H1 (cell line): Measurements from ENCODE around the gene EGF. TPM values are rescaled to one million over a fixed set of nuclear protein-coding genes. Genes with fewer than 3 reads are reported as not detected.

Source experiments
- CTCF ChIA-PET: fragments of 300-600 bp; sonication (Branson Sonifier 250); formaldehyde crosslinking; loops from one replicate; lab custom pipeline; 2021; ENCODE audit not compliant: partially characterized antibody; lab: Charles Lee
- POLR2A ChIA-PET: fragments of 300-600 bp; sonication (Branson Sonifier 250); formaldehyde crosslinking; loops from one replicate; lab custom pipeline; 2021; ENCODE audit warnings: inconsistent platforms; ENCODE audit not compliant: partially characterized antibody; lab: Charles Lee
- DNase-seq, 2 experiments: peaks; one replicate each; pipeline versions ENCODE4 v3.0.0 to v3.0.0-alpha.2; 2010 to 2022; ENCODE audit warnings: low spot score in 2 of 2, low read depth in 1 of 2, mixed read lengths in 1 of 2
- FAIRE-seq: peaks from 2 replicates; lab custom pipeline; 2011; peaks lifted over from hg19 to GRCh38; lab: Jason Lieb, UNC
- H2AFZ ChIP-seq: 2 replicates; pipeline ENCODE4 v1.8.1; 2012; ENCODE audit warnings: low read length, inconsistent platforms
- H2AK5ac ChIP-seq: 2 replicates; pipeline ENCODE4 v1.6.1; 2013; ENCODE audit warnings: low read depth, low read length
- H2BK120ac ChIP-seq: replicated peaks from 2 replicates; pipeline ENCODE3; 2013; ENCODE audit warnings: low read depth, low read length, inconsistent platforms
- H2BK12ac ChIP-seq: 2 replicates; pipeline ENCODE4 v1.6.1; 2013; ENCODE audit warnings: low read depth, low read length
- H2BK15ac ChIP-seq: 2 replicates; pipeline ENCODE4 v1.6.1; 2013; ENCODE audit warnings: low read length
- H2BK20ac ChIP-seq: 2 replicates; pipeline ENCODE4 v1.6.1; 2013; ENCODE audit warnings: low read length
- H2BK5ac ChIP-seq: 2 replicates; pipeline ENCODE4 v1.6.1; 2013; ENCODE audit warnings: low read depth, low read length
- H3K14ac ChIP-seq: 2 replicates; pipeline ENCODE4 v1.6.1; 2013; ENCODE audit warnings: inconsistent platforms; ENCODE audit not compliant: insufficient read length
- H3K18ac ChIP-seq: 2 replicates; pipeline ENCODE4 v1.6.1; 2013; ENCODE audit warnings: low read length; ENCODE audit errors: extremely low read depth
- H3K23ac ChIP-seq: 2 replicates; pipeline ENCODE4 v1.6.1; 2013; ENCODE audit warnings: inconsistent platforms; ENCODE audit not compliant: insufficient read length
- H3K23me2 ChIP-seq: 2 replicates; pipeline ENCODE4 v1.6.1; 2013; ENCODE audit warnings: low read depth, low read length
- H3K27ac ChIP-seq: 2 replicates; pipeline ENCODE4 v1.6.1; 2011; ENCODE audit warnings: low read depth, low read length, inconsistent platforms
- H3K27me3 ChIP-seq, 4 experiments: replicated peaks in 1 of 4; 1 replicate in 1 of 4; 2 replicates in 3 of 4; pipeline versions ENCODE4 v1.6.1 to v1.8.1; 2011 to 2013; ENCODE audit warnings: low read length in 3 of 4, mild to moderate bottlenecking in 3 of 4, inconsistent platforms in 2 of 4, mixed read lengths in 2 of 4, moderate library complexity in 1 of 4; ENCODE audit not compliant: control insufficient read depth in 3 of 4, insufficient read depth in 3 of 4; ENCODE audit errors: extremely low read depth in 1 of 4
- H3K36me3 ChIP-seq, 4 experiments: 2 replicates each; pipeline versions ENCODE4 v1.6.1 to v1.8.1; 2011 to 2013; ENCODE audit warnings: mild to moderate bottlenecking in 4 of 4, low read length in 3 of 4, moderate library complexity in 2 of 4, control low read depth in 1 of 4, inconsistent platforms in 1 of 4; ENCODE audit not compliant: insufficient read depth in 4 of 4, control insufficient read depth in 2 of 4
- H3K4ac ChIP-seq: replicated peaks from 2 replicates; pipeline ENCODE3; 2013; ENCODE audit warnings: low read length, low read depth, mixed read lengths, inconsistent platforms; ENCODE audit not compliant: insufficient read length
- H3K4me1 ChIP-seq, 4 experiments: replicated peaks in 1 of 4; 1 replicate in 1 of 4; 2 replicates in 3 of 4; pipeline versions ENCODE4 v1.6.1 to v1.8.1; 2011 to 2013; ENCODE audit warnings: low read length in 3 of 4, inconsistent platforms in 2 of 4, mixed read lengths in 1 of 4; ENCODE audit not compliant: insufficient read depth in 4 of 4, control insufficient read depth in 3 of 4
- H3K4me2 ChIP-seq, 2 experiments: 2 replicates each; pipeline versions ENCODE4 v1.6.1 to v1.8.1; 2011 to 2013; ENCODE audit warnings: low read depth in 2 of 2, low read length in 2 of 2, control low read depth in 1 of 2, inconsistent platforms in 1 of 2, mild to moderate bottlenecking in 1 of 2; ENCODE audit not compliant: insufficient read depth in 1 of 2
- H3K4me3 ChIP-seq, 4 experiments: fragments of 200-600, 300-600 bp in 1 of 4; sonication (generic), shearing (Covaris generic), sonication (Bioruptor Twin) in 1 of 4; 2 replicates each; pipeline versions ENCODE4 v1.5.1 to v1.8.1; 2011 to 2016; ENCODE audit warnings: low read length in 4 of 4, low read depth in 3 of 4, control low read depth in 2 of 4, inconsistent platforms in 2 of 4, mild to moderate bottlenecking in 2 of 4, mixed read lengths in 1 of 4, moderate library complexity in 1 of 4; ENCODE audit not compliant: insufficient read depth in 2 of 4; ENCODE audit errors: extremely low read depth in 1 of 4
- H3K56ac ChIP-seq: replicated peaks from 2 replicates; pipeline ENCODE3; 2013; ENCODE audit warnings: low read depth, mild to moderate bottlenecking, mixed read lengths, low read length, inconsistent platforms; ENCODE audit not compliant: insufficient read length
- H3K79me1 ChIP-seq: 2 replicates; pipeline ENCODE4 v1.6.1; 2013; ENCODE audit warnings: low read depth, low read length, control low read depth
- H3K79me2 ChIP-seq, 2 experiments: 2 replicates each; pipeline versions ENCODE4 v1.6.1 to v1.8.1; 2012 to 2013; ENCODE audit warnings: low read length in 2 of 2, mild to moderate bottlenecking in 2 of 2, inconsistent platforms in 1 of 2; ENCODE audit not compliant: insufficient read depth in 2 of 2, control insufficient read depth in 1 of 2
- H3K9ac ChIP-seq, 4 experiments: replicated peaks in 1 of 4; 1 replicate in 1 of 4; 2 replicates in 3 of 4; pipeline versions ENCODE4 v1.6.1 to v1.8.1; 2011 to 2013; ENCODE audit warnings: low read depth in 3 of 4, low read length in 3 of 4, control low read depth in 2 of 4, mild to moderate bottlenecking in 2 of 4, moderate library complexity in 2 of 4, inconsistent platforms in 1 of 4; ENCODE audit errors: extremely low read depth in 1 of 4
- H3K9me3 ChIP-seq, 2 experiments: 2 replicates each; pipeline versions ENCODE4 v1.6.1 to v1.8.1; 2012 to 2013; ENCODE audit warnings: mild to moderate bottlenecking in 2 of 2, moderate library complexity in 2 of 2, control low read depth in 1 of 2, inconsistent platforms in 1 of 2, low read depth in 1 of 2, low read length in 1 of 2, mixed read lengths in 1 of 2; ENCODE audit not compliant: insufficient read depth in 2 of 2
- H4K20me1 ChIP-seq, 2 experiments: replicated peaks in 1 of 2; 2 replicates each; pipeline versions ENCODE3 to v1.8.1; 2011 to 2013; ENCODE audit warnings: inconsistent platforms in 2 of 2, low read length in 2 of 2, mild to moderate bottlenecking in 1 of 2; ENCODE audit not compliant: insufficient read depth in 2 of 2, control insufficient read depth in 1 of 2
- H4K5ac ChIP-seq: 2 replicates; pipeline ENCODE4 v1.6.1; 2013; ENCODE audit warnings: low read length, low read depth, mixed read lengths, inconsistent platforms; ENCODE audit not compliant: insufficient read length
- H4K8ac ChIP-seq: 2 replicates; pipeline ENCODE4 v1.8.0; 2013; ENCODE audit warnings: mild to moderate bottlenecking, moderate library complexity, low read length, inconsistent platforms; ENCODE audit not compliant: insufficient read depth; ENCODE audit errors: extremely low read depth
- H4K91ac ChIP-seq: replicated peaks from 2 replicates; pipeline ENCODE3; 2013; ENCODE audit warnings: low read length, mixed read lengths, inconsistent platforms; ENCODE audit not compliant: insufficient read length
- BACH1 ChIP-seq: IDR thresholded peaks from 2 replicates; pipeline ENCODE4 v1.6.1; 2012; ENCODE audit warnings: low read length, improper control_type of control experiment
- CBX5 ChIP-seq: fragments of 300-800, 300-1000 bp; sonication (generic); IDR thresholded peaks from 2 replicates; pipeline ENCODE4 v1.7.1; 2016; ENCODE audit warnings: antibody characterized with exemption, low read length, low read depth
- CEBPB ChIP-seq: IDR thresholded peaks from 2 replicates; pipeline ENCODE4 v1.6.1; 2012; ENCODE audit warnings: low read depth, low read length
- EGR1 ChIP-seq: IDR thresholded peaks from 2 replicates; pipeline ENCODE4 v1.6.1; 2011; ENCODE audit warnings: low read depth, low read length, borderline replicate concordance
- EP300 ChIP-seq, 2 experiments: IDR thresholded peaks; 1 replicate in 1 of 2; 2 replicates in 1 of 2; pipeline ENCODE4 v1.6.1; 2011 to 2012; ENCODE audit warnings: low read depth in 2 of 2, low read length in 2 of 2, mild to moderate bottlenecking in 2 of 2, borderline replicate concordance in 1 of 2, inconsistent platforms in 1 of 2, moderate library complexity in 1 of 2
- HDAC2 ChIP-seq, 2 experiments: fragments of 300-600 bp in 1 of 2; sonication (generic) in 1 of 2; IDR thresholded peaks; 2 replicates each; pipeline ENCODE4 v1.6.1; 2011 to 2012; ENCODE audit warnings: low read depth in 2 of 2, low read length in 2 of 2, mild to moderate bottlenecking in 2 of 2, moderate library complexity in 2 of 2, borderline replicate concordance in 1 of 2, inconsistent platforms in 1 of 2
- POLR2A ChIP-seq, 2 experiments: IDR thresholded peaks; 1 replicate in 1 of 2; 2 replicates in 1 of 2; pipeline ENCODE4 v1.6.1; 2011; ENCODE audit warnings: low read depth in 2 of 2, low read length in 2 of 2, mild to moderate bottlenecking in 2 of 2; ENCODE audit errors: control extremely low read depth in 1 of 2
- RAD21 ChIP-seq, 2 experiments: IDR thresholded peaks in 1 of 2; conservative IDR thresholded peaks in 1 of 2; 2 replicates each; pipeline ENCODE4 v1.6.1; 2011; ENCODE audit warnings: low read depth in 2 of 2, low read length in 2 of 2, improper control_type of control experiment in 1 of 2, inconsistent platforms in 1 of 2, mild to moderate bottlenecking in 1 of 2, moderate library complexity in 1 of 2
- RNF2 ChIP-seq: fragments of 200-900, 300-1000 bp; sonication (generic); IDR thresholded peaks from 2 replicates; pipeline ENCODE4 v1.7.1; 2016; ENCODE audit warnings: borderline replicate concordance, low read depth, mild to moderate bottlenecking, antibody characterized with exemption, low read length; ENCODE audit not compliant: poor library complexity, severe bottlenecking; ENCODE audit errors: missing control alignments
- SIRT6 ChIP-seq: IDR thresholded peaks from one replicate; pipeline ENCODE4 v1.7.1; 2012; ENCODE audit warnings: low read length, inconsistent platforms
- SP1 ChIP-seq: IDR thresholded peaks from 2 replicates; pipeline ENCODE4 v1.6.1; 2011; ENCODE audit warnings: low read depth, low read length
- SP2 ChIP-seq: IDR thresholded peaks from 2 replicates; pipeline ENCODE4 v1.6.1; 2012; ENCODE audit warnings: mild to moderate bottlenecking, low read length, inconsistent platforms
- TAF7 ChIP-seq: optimal IDR thresholded peaks from 2 replicates; pipeline ENCODE3; 2011; ENCODE audit warnings: low read depth, mild to moderate bottlenecking, inconsistent platforms, low read length, moderate library complexity, borderline replicate concordance
- TBP ChIP-seq: IDR thresholded peaks from 2 replicates; pipeline ENCODE4 v1.6.1; 2011; ENCODE audit warnings: low read depth, low read length, improper control_type of control experiment
- YY1 ChIP-seq: IDR thresholded peaks from 2 replicates; pipeline ENCODE4 v1.6.1; 2011; ENCODE audit warnings: low read depth, mild to moderate bottlenecking, low read length
- WGBS, 2 experiments: shearing (Covaris generic) in 1 of 2; methylation state at CpG; one replicate each; pipeline versions ENCODE4 v1.1.6 to v1.1.7; 2013 to 2015; ENCODE audit warnings: low lambda C conversion rate in 2 of 2, mixed read lengths in 2 of 2, inconsistent platforms in 1 of 2, low coverage in 1 of 2, missing lambda C conversion rate in 1 of 2; ENCODE audit not compliant: insufficient replicate concordance in 2 of 2, insufficient coverage in 1 of 2, insufficient read length in 1 of 2; ENCODE audit errors: extremely low coverage in 1 of 2, missing lambda C conversion rate in 1 of 2; 5-methylcytosine and 5-hydroxymethylcytosine counted together
- polyA plus RNA-seq, 7 experiments: library from polyadenylated mRNA; depleted of rRNA in 3 of 7; stranded (reverse) in 5 of 7; unstranded in 2 of 7; fragments of >200 nt in 5 of 7; fragments of 200-250 nt in 2 of 7; gene quantifications; 1 replicate in 5 of 7; 2 replicates in 1 of 7; 4 replicates in 1 of 7; pipeline versions ENCODE4 v1.2.1 to v1.2.3, GENCODE V29; 2011 to 2013; ENCODE audit warnings: missing spikeins in 2 of 7, mixed read lengths in 2 of 7
- total RNA-seq: library from RNA; stranded (reverse); fragmentation: NEBNext Ultra II Directional; extraction: Animal tissue kit (Norgen Biotek cat#: 25700); gene quantifications from 2 replicates; pipeline ENCODE4 v1.2.1, GENCODE V29; 2021

Gene EGF
- total and polyA plus RNA-seq, 2 of the 8 experiments (the other 6 are each of a cell fraction or from before 2014, with no cell fraction given) = 1.5 to 2.6 TPM

DNA sequence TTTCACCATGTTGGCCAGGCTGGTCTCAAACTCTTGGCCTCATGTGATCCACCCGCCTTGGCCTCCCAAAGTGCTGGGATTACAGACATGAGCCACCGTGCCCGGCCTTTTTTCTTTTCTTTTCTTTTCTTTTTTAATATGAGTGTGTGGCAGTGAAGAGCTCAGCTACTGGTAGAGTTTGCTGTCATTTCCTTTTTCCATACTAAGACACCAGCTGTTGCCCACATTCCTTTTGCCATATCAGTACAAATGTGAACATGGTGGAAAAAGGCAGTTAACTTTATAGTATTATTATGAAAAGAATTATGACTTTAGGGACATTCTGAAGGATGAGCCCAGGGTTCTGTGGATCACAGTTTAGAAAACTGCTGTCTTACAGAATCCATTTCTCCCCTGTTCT lies 69.8 kb downstream of the EGF start:
- Histone ChIP-seq H2AFZ (no peak overlapping the region), H3K4me1 (peaks cover 0 to 3% (median 0%) of the 10 kb centered on the region in 4 experiments; a peak in 2 of 7 replicates), H4K91ac (no peak overlapping the region), H3K36me3 (no peaks in the 10 kb centered on the region), H3K79me1 (no peaks in the 10 kb centered on the region), H4K5ac (no peak overlapping the region), H3K9ac (no peak overlapping the region), H4K8ac (no peak overlapping the region), H3K9me3 (no peaks in the 10 kb centered on the region), H2BK12ac (no peak overlapping the region), H3K18ac (no peak overlapping the region), H3K4me2 (no peak overlapping the region), H2BK120ac (no peak overlapping the region), H3K27ac (no peak overlapping the region), H3K23me2 (no peaks in the 10 kb centered on the region), H4K20me1 (no peaks in the 10 kb centered on the region), H3K14ac (no peak overlapping the region), H3K4ac (no peak overlapping the region), H3K4me3 (no peak overlapping the region), H2BK5ac (no peak overlapping the region), H2BK20ac (no peak overlapping the region), H2AK5ac (no peak overlapping the region), H3K79me2 (no peaks in the 10 kb centered on the region), H3K56ac (no peak overlapping the region), H2BK15ac (no peak overlapping the region), H3K23ac (no peak overlapping the region), H3K27me3 (peaks cover 0 to 1% (median 0%) of the 10 kb centered on the region in 4 experiments; a peak in 1 of 7 replicates)
- ChIA-PET CTCF (interaction anchor here (0.7 to 1.9 kb wide), 2 partner anchors 16 to 19 kb away, joined by 3 to 11 read pairs; no protein-coding TSS in a partner anchor), POLR2A (no interaction called here)
- WGBS, 2 experiments = 90% methylated on average over 3 of the region's 3 CpGs; no CpG with 5 or more reads in 1 of the 2 experiments
- no peak for FAIRE-seq
- DNase-seq = no peak
- TF ChIP-seq RNF2 (no peak), SP1 (no peak), CBX5 (no peak), EGR1 (no peak), SP2 (no peak), TBP (no peak), YY1 (no peak), SIRT6 (no peak), TAF7 (no peak), EP300 (IDR thresholded peaks at IDR 0.05; ENCODE audit: borderline replicate concordance in 1 of 2, low read depth in 2 of 2, low read length in 2 of 2) (no peak), HDAC2 (IDR thresholded peaks at IDR 0.05; ENCODE audit: borderline replicate concordance in 1 of 2, low read depth in 2 of 2, low read length in 2 of 2) (no peak), POLR2A (IDR thresholded peaks at IDR 0.05; ENCODE audit: control extremely low read depth in 1 of 2, low read depth in 2 of 2, low read length in 2 of 2) (no peak), CEBPB (no peak), RAD21 (IDR thresholded peaks at IDR 0.05 in 1 of 2, conservative IDR thresholded peaks at IDR 0.05 in 1 of 2; ENCODE audit: low read depth in 2 of 2, low read length in 2 of 2) (no peak), BACH1 (no peak)
